NCI-H748 (cell line): ENCODE data around the gene FBXO8.

Source experiments
- DNase-seq: peaks from one replicate; lab custom pipeline; 2025; ENCODE audit not compliant: unreplicated experiment; lab: John Stamatoyannopoulos, UW

FBXO8 gene

DNA sequence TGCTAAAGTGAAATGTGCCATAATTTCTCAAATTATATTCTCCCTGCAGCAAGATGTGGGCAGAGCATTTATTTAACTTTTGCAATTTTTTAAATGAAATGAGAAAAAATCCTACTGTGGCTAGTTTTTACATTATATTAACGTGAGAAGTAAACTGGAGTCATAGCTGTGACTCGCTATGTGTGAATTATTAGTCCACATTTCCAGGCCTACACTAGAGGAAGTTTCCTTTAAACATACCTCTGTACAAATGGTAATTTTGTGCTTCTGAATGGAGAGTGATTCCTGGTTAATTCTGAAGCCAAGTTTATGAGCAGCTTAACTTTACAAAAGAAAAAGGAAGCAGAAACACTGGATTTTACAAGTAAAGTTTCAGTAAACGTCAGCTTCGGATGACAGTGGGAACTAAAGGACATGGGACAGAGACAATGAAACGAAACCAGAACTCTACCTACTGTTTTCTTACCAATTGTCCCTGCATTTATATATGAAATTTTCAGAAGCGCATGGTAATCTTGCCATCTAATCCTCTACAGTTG is 72.4 kb downstream of the FBXO8 start:
- DNase-seq = no peak

DNA sequence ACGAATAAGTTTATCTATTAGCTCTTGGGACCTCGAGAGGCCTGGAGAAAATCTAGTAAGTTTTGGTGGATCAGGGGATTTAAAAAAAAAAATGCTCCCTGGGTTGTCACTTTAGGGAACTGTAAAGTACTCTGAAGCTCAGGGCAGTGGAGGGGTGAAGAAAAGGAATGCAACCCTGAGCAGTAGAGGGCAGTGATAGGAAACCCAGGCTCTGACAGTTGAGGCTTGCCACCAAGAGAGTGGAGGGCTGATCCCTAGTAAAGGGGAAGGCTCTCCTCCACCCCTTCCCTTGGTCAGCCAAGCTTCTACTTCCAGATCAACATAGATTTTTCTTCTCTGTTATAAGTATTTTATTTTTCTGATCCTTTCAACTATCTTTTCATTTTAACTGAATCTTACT is 73.1 kb downstream of the FBXO8 start:
- DNase-seq = peak; percentile 4

DNA sequence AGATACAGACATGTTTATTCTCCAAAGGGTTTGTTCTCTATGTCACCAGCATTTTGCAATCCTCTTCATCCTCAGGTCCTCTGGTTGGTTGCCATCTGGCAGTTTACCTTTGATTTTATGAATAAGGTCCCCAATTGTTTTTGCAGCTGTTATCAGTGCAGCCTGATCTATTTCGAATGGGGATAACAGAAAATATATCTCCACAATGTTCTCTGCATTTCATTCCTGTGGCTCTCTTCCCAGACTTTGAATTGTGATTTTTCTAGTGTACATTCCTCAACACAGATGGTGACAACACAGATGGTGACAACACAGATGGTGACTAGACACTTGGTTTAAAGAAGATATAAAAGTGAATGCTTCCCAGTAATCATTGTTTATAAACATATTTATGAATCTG is 74.1 kb downstream of the FBXO8 start:
- DNase-seq = no peak

DNA sequence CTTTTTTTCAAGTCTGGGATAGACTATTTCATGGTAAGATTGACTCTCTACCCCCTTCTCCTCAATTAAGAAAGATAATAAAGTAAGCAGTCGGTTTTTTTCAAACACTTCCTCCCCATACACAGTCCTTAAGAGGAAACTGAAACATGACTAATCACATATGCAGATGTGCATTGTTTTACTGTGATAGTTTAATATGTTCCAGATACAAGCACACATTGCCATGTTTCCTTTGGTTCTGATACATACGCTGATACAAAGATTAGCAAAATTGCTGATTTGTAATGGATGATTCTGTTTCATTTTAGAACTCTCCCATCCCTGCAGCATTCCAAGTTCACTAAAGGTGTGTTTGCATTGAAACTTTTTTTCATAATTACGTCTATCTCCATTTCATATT is 76.1 kb downstream of the FBXO8 start:
- DNase-seq = no peak

DNA sequence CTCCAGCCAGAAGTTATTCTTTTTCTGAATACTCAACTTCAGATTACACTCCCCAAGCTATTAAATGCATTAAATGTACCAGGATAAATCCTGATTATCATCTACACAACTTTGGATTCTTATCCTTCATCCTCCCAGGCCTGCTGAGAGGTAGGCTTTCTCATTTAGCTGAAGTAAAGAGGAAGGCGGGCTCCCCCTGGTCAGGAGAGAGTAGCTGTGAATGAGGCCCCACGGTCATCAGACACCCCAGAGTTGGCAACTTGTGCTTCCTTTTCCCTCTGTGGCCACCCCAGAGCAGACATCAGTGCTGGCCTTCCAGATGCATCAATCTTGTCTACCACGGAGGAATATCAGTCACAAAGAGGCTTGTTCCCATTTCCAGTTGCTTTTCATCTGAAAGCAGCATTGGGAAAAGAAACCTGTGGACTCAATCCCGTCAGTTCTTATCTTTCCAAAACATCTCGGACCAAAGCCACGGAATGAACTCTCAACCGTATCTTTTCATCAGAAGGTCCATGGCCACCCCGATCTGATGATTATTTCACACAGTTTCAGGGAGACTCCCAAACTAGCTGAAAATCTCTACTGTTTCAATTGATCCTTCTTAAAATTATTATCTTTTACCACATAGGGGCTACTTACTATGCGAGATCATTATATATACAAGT is 79.2 kb downstream of the FBXO8 start:
- DNase-seq = no peak

DNA sequence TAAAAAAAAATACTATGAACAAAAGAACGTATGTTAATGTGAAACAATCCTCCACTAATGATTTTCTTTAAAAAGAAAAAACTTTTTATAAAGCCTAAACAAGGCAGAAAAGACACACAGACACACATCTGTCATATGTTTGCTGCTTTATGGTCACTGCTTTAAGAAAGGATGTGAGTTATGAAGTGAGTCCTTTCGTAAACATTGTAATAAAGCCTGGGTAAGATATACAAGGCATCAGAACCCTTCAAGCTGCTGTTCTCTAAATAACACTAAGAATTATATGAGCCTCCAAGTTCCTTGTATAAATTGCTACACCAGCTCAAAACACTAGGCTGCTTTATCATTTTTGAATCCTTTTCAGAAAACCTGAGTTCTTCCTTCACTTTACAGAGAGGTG is 81.6 kb downstream of the FBXO8 start:
- no peak for DNase-seq

DNA sequence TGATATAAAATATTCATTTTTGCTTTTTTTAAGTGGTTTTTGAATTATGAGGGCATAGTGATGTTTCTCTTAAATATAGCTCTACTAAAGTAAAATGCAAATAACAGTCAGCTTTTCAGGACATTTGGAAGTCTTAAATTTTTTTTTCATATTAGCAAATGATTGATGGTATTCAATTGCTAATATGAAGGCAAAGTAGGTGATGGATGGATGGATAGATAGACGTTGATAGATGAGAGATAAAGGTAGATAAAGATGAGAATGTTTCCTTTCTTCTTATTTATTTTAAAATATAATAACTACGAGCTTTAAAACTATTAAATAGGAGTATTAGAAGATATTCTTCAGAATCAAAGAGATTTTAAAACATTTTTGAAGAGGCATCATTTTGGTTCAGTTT is 83.7 kb downstream of the FBXO8 start:
- no peak for DNase-seq

DNA sequence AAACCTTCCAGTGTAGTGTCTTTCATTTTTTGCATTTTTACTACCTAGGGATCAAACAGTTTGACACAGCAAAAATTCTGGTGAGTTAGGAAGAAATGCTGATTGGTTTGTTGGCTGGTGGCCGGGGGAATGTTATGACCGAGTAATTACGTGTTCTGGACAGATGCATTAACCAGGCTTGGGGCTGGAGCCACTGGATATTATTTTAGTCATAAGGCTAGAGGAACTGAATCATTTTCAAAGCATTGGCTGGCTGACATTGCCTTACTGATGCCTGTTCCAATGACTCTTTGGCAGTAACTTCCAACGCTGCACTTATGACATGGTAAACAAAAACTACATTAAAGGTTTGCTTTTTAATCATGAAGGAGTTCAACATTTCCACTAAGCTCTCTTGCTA is 84.6 kb downstream of the FBXO8 start:
- peak; percentile 11 for DNase-seq

DNA sequence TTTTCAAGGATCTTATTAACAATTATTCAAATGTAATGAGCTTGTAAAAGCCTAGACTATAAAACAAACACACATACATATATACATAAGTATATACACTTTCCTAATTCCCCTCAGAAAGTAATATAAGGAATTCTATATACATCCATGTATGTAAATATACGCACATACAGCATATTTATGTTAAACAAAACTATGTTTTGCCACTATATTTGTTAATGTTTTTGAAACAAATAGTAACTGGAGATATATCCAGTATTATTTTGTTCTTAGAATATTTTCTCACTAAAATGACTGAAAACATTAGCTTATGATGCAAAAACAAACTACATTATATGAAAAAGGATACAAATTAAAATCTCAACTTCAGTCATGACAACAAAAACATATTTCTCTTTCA is 85.1 kb downstream of the FBXO8 start:
- DNase-seq = no peak

DNA sequence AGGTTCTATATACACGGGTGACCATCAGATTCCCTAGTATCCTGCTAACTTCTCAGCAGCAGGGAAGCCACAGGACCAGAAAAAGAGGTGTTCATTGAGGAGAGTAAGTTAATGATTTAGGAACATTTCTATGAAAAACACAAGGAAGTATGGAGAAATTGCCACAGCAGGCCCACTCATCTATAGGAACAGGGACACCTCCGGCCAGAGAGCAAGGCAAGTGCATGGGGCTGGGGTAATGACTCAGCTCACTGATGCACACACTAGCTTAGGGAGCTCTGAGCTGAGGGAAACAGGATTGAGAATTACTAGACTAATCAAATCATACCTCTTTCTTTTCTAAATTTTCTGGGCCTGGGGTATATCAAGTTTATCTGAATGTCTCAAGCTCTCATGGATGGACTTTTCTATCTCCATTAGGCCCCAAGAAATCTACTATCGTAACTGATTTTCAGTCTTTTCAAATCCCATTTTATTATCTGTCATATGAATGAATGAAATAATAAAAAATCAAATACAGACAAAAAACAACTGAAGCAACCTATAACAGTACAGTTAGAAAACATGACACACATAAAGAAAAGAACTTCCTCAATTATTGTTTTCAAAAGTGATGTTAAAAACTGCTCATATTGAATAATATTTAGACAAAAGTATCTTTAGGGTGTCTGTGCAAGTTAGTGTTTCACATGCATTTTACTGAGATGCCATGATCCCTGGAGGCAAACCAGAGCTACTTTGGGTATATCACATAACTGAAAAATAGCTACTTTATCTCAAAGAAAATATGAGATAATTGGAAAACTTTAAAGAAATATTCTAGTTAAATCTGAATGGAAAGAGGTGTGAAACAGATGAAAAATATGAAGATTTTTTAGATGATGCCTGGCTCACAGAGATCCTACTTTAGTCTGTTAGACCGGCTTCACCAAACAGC is 89.8 kb downstream of the FBXO8 start:
- no peak for DNase-seq

DNA sequence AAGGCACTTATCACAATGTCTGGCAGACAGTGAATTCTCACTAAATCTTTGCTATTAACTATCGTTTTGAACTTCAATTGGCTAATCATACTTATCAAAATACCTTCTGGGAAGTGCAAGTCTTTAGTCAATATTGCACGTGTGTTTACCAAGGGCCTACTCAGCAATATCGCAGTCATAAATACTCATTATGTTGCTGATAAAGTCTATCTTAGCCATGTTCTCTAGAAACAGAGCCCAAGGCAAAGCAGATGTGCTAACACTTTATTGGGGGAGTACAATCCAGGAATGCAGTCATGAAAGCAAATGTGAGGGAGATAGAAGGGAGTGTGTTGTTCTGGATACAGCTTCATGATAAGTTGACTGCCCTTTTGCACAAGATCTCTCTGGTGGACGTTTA is 90.5 kb downstream of the FBXO8 start:
- no peak for DNase-seq

DNA sequence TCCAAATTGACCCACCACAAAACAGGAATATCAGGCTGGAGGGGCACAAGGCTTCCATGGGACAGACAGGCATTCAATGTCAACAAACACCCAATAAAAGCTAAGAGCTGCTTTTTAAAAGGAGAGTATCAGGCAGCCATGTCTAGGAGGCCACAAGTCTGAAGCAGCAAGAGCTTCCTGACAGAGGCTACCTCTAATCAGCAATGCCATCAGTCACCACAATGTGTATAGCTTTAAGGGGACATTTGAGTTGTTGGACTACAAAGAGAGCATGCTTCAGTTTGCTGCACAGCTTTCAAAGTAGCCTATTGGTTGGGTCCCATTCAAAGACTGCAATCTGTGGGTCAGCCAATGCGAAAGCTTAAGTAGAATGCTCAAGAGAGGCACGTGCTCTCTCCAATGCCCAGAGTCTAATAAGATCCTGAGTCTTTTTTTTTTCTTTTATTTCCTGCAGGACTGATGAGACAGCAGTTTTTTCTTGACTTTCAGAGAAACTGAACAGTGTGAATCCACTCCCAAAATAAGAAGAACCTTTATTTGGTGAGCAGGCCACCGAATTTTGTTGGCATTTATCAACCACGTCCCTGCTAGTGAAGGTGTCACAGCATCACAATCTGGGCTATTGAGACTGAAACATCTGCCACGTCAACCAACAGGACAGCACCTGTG is 92.5 kb downstream of the FBXO8 start:
- no peak for DNase-seq

DNA sequence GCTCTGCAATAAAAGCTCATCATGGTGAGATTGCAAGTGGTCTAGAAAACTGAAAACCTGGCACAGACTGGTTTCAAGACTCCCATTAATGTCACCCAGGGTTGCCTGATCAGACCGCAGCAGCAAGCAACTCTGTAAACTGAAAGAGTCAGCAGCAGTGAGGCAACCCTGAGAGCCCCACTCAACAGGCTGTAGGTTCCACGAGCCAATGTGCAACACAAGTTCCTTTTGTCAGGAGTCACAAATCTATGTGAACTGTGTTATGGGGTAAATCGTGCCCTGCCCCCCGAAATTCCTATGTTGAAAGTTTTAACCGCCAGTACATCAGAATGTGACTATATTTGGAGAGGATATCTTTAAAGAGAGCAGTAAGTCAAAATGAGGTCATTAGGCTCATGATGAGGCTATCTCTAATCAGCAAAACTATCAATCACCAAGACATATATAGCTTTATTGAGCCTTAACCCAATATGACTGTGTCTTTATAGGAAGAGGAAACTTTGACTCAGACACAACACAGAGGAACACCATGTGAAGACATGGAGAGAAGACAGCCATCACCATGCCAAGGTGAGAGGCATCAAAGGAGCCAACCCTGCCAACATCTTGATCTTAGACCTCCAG is 94.0 kb downstream of the FBXO8 start:
- DNase-seq = no peak
